OCI-LY7 (cell line): ENCODE measurements around the gene GABRD.

ENCODE experiments used
- EZH2phosphoT487 ChIP-seq: fragments of 200-600 bp; sonication (generic); IDR thresholded peaks from 2 replicates; pipeline ENCODE4 v1.6.1; 2018; ENCODE audit warnings: low read depth, borderline replicate concordance, mild to moderate bottlenecking, mixed run types, antibody characterized with exemption, low read length, moderate library complexity, mixed read lengths
- TF ChIP-seq, protein P1 (sequence below): fragments of 200-600 bp; sonication (generic); conservative IDR thresholded peaks from 2 replicates; pipeline ENCODE4 v1.5.1; 2014; ENCODE audit warnings: mild to moderate bottlenecking, antibody characterized with exemption, low read length, moderate library complexity, mixed read lengths

DNA sequence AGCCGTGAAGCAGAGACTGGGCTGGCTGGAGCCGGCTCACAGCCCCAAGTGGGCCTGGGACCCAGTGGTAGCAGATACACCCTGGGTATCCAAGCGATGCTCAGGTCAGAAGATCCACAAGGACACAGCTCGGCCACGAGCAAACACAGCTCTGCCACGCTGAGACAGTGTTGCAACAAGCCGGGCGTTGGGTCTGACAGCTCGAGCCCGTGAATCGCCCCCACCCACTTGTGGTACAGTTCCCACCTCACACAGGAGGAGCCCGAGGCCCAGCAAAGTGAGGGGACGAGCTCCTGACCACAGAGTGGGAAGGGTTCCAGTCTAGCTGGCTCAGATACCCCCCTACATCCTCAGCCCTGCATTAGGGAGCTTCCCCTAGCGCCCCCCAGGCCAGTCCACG lies 22.2 kb downstream of the GABRD start:
- TF ChIP-seq, protein P1, sequence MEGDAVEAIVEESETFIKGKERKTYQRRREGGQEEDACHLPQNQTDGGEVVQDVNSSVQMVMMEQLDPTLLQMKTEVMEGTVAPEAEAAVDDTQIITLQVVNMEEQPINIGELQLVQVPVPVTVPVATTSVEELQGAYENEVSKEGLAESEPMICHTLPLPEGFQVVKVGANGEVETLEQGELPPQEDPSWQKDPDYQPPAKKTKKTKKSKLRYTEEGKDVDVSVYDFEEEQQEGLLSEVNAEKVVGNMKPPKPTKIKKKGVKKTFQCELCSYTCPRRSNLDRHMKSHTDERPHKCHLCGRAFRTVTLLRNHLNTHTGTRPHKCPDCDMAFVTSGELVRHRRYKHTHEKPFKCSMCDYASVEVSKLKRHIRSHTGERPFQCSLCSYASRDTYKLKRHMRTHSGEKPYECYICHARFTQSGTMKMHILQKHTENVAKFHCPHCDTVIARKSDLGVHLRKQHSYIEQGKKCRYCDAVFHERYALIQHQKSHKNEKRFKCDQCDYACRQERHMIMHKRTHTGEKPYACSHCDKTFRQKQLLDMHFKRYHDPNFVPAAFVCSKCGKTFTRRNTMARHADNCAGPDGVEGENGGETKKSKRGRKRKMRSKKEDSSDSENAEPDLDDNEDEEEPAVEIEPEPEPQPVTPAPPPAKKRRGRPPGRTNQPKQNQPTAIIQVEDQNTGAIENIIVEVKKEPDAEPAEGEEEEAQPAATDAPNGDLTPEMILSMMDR: no peak
- no peak for TF ChIP-seq EZH2phosphoT487
